SJCRH30 (cell line): ENCODE measurements around the gene DPPA3. TPM values are rescaled to one million over a fixed set of nuclear protein-coding genes. Genes with fewer than 3 reads are reported as not detected.
"Not testable (repeated sequence)": the region's sequence is repeated elsewhere in the genome, so short reads cannot be mapped to it uniquely, and the experiment has no call there.

Experiments used
- DNase-seq, 2 experiments: peaks; one replicate each; pipeline ENCODE4 v3.0.0-alpha.2; 2015 to 2020
- H3K27ac ChIP-seq: fragments of 250-450 bp; sonication (Bioruptor Pico); 2 replicates; pipeline ENCODE4 v1.5.1; 2020; ENCODE audit warnings: mild to moderate bottlenecking, moderate library complexity
- H3K27me3 ChIP-seq: fragments of 250-450 bp; sonication (Bioruptor Pico); 2 replicates; pipeline ENCODE4 v1.5.1; 2020; ENCODE audit warnings: mild to moderate bottlenecking, moderate library complexity
- H3K36me3 ChIP-seq: fragments of 250-450 bp; sonication (Bioruptor Pico); 2 replicates; pipeline ENCODE4 v1.5.1; 2020; ENCODE audit warnings: mild to moderate bottlenecking, moderate library complexity
- H3K4me1 ChIP-seq: fragments of 250-450 bp; sonication (Bioruptor Pico); 2 replicates; pipeline ENCODE4 v1.5.1; 2020; ENCODE audit warnings: mild to moderate bottlenecking, moderate library complexity
- H3K4me3 ChIP-seq: fragments of 250-450 bp; sonication (Bioruptor Pico); 2 replicates; pipeline ENCODE4 v1.5.1; 2020; ENCODE audit warnings: mild to moderate bottlenecking, moderate library complexity
- H3K9me3 ChIP-seq: fragments of 250-450 bp; sonication (Bioruptor Pico); replicated peaks from 2 replicates; pipeline ENCODE4 v1.5.1; 2020; ENCODE audit warnings: mild to moderate bottlenecking, moderate library complexity
- total RNA-seq: library from RNA; depleted of rRNA; stranded (reverse); fragments of >200 nt; shearing (Covaris generic); gene quantifications from 2 replicates; pipeline ENCODE4 v1.2.3, GENCODE V29; 2014

The DPPA3 gene
- total RNA-seq, 1 experiment from 2014 or later = not detected

DNA sequence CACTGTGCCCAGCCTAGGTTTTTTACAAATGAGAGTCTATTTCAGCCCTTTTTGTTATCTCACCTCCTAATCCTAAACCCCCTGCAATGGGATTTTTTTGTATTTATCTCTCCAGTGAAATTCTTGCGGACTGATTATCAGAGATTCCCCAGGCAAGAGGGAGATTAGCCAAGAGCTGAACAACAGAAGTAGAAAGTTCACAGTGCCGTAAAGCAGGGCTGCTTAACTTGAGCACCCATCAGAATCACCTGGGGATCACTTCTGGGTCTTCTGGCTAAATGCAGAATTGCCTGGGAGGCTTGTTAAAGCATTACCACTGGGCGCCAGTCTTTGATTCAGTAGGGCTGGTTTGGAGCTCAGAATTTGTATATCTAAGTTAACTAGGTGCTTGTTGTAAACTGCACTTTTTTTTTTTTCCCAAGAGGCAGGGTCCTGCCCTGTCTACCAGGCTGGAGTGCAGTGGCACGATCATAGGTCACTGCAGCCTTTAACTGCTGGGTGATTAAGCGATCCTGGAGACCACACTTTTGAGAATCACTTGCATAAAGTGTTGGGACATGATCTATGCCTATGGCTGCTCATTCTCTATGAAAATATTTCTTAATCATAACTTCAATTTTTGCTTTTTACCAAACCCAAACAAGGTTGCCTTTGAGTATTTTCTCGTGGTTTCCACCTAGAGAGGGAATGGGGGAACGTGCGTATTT, 1.1 kb upstream of the DPPA3 start:
- H3K36me3 ChIP-seq = no peaks in the 10 kb centered on the region
- H3K9me3 ChIP-seq = no peaks in the 10 kb centered on the region
- no peak overlapping the region for H3K4me3 ChIP-seq
- no peak for DNase-seq
- no peak overlapping the region for H3K27ac ChIP-seq
- H3K4me1 ChIP-seq = no peaks in the 10 kb centered on the region
- no peaks in the 10 kb centered on the region for H3K27me3 ChIP-seq

DNA sequence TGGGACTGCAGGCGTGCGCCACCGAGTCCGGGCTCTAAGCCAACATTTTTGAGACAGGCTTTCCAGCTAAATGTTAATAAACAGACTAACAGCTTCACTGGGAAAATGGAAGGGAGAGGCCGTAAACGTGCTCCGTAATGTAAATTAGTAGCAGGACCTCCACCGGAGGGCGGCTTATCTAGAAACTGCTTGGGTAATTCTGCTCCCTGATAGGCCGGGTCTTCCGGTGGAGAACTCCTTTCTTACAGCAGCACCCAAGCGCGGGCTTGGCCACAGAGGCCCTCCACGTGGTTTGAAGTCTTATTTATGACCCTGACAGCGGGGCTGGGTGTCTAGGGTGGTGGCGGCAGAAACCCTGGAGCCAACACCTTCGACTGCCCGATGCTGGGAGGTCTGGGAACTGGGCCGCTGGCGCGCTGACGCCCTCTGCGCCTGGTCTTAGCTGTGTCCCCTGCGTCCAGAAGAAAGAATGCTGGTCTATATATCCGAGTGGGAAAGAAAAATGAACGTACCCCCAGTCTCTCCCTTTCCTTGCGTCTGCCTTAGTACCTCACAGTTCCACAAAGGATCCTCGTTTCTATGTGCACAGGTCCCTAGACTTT, 1.7 kb downstream of the DPPA3 start:
- Histone ChIP-seq H3K27me3 (no peaks in the 10 kb centered on the region), H3K27ac (no peak overlapping the region), H3K4me3 (no peak overlapping the region), H3K9me3 (no peaks in the 10 kb centered on the region), H3K36me3 (no peaks in the 10 kb centered on the region), H3K4me1 (no peaks in the 10 kb centered on the region)
- DNase-seq = no peak

DNA sequence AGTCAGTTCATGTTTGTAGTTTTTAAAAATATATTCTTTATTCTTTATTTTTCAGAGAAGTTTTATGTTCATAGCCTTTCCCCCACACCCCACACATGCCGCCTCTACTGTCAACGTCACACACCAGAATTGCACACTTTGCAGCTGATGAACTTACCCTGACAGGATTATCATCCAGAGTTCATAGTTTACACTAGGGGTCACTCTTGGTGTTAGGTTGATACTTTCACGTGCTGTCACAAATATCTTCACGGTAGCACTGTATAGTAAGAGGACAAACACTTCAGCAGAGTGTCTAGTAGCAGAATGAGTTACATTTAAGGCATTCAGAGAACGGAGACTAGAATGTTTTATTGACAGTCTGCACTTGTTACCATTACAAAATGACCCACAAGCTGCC, 5.1 kb downstream of the DPPA3 start:
- no peak for DNase-seq
- Histone ChIP-seq H3K36me3 (no peaks in the 10 kb centered on the region), H3K27ac (no peak overlapping the region), H3K4me3 (no peak overlapping the region), H3K27me3 (no peaks in the 10 kb centered on the region), H3K9me3 (no peaks in the 10 kb centered on the region), H3K4me1 (no peaks in the 10 kb centered on the region)

DNA sequence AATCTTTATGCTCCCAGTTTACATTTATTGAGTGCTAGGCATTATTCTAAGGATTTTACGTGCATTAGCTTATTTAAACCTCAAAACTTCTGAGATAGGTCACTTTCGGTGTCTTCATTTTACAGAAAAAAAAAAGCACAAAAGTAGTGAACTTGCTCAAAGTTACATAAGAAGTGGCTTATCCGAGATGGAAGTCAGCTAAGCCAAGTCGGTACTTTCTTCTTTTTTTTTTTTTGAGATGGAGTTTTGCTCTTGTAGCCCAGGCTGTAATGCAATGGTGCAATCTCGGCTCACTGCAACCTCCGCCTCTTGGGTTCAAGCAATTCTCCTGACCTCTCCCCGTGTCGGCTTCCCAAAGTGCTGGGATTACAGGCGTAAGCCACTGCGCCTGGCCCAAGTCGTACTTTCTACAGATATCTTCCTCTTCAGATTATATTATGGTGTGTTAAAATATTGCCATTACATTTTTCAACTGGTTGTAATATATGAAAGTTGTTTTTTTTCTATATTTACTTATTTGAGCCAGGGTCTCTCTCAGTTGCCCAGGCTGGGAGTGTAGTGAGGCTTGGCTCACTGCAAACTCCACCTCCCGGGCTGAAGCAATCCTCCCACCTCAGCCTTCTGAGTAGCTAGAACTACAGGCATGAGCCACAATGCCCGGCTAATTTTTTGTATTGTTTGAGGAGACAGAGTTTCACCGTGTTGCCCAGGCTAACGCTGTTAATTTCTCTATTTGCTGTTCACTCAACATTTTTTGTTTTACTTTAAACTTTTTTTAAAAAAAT, 8.9 kb downstream of the DPPA3 start:
- Histone ChIP-seq H3K9me3 (no peaks in the 10 kb centered on the region), H3K36me3 (no peaks in the 10 kb centered on the region), H3K27me3 (no peaks in the 10 kb centered on the region), H3K27ac (no peak overlapping the region), H3K4me1 (no peaks in the 10 kb centered on the region), H3K4me3 (no peak overlapping the region)
- no peak for DNase-seq

DNA sequence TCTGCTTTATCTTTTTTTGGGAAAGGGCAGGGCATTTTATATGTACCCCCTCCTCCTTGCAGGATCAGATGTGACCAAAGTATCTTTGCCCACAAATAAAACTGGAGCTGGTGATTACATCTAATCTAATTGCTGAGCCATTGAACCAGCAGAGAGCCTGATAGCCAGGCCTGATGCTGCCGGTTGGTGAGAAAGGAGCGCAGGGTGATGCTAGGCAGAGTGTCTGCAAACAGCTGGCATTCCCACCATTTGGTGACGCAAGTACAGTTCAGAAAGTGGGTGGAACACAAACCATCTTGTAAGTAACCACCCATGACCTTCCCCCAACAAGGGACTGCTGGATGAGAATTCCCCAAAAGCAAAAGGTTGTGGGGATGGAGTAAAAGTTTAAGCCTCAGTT, 12.7 kb downstream of the DPPA3 start:
- Histone ChIP-seq H3K27ac (no peak overlapping the region), H3K4me1 (no peaks in the 10 kb centered on the region), H3K36me3 (no peaks in the 10 kb centered on the region), H3K4me3 (no peak overlapping the region), H3K9me3 (no peaks in the 10 kb centered on the region), H3K27me3 (no peaks in the 10 kb centered on the region)
- no peak for DNase-seq

DNA sequence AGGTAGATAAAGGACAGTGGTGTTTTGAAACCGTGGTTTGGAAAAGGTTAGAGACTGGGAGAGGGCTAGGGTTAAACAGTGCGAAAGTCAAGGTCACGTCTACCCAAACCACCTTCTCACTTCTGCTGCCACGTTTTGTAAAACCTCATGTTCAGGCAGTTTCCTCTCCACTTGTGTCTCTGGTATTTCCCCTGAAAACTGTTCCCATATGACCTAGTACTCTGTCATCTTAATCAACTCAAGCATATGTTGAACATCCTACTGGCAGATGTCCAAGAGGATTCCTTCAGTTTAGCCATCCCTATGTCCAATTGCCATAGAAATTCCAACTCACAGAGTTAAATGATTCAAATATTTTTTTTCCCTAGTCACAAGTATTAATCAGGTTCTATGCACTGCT, 18.5 kb downstream of the DPPA3 start:
- Histone ChIP-seq H3K9me3 (no peaks in the 10 kb centered on the region), H3K27me3 (no peaks in the 10 kb centered on the region), H3K4me1 (no peaks in the 10 kb centered on the region), H3K27ac (no peak overlapping the region), H3K4me3 (no peak overlapping the region), H3K36me3 (no peaks in the 10 kb centered on the region)
- no peak for DNase-seq

DNA sequence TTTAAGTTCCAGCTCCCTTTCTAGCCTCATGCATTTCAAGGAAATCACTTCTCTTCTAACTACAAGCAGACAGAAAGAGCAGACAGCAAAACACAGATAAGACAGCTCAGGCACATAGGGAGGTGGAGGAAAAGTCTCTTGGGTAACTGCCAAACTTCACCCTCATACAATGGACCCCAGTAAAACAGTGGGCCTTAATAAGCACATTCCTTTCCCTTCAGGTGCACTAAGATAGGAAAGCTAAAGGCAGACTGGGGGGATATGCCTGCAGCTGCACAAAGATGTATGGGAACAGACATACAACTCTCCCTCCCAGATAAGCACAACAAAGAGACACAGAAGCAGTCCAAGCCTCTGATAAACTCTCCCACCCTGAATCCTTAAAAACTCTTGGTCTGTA, 19.8 kb downstream of the DPPA3 start:
- not testable (repeated sequence) for DNase-seq

DNA sequence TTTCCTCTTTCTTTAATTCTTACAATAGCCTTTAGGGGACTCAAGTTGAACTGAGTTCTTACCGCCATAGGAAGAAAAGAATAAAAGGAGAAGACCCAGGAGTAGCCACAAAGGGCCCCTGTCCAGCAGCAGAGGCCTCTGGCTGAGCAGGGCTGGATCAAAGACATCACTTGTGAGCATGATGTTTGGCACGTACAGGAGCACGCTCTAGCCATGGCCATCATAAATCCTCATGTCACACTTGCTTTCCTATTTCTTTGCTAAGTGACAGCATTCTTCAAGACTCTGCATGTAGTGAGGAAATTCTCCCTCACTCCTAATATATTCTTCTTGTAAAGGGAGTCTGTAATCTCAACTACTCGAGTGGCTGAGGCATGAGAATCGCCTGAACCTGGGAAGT, 20.3 kb downstream of the DPPA3 start:
- no peaks in the 10 kb centered on the region for H3K27me3 ChIP-seq
- H3K4me3 ChIP-seq = no peak overlapping the region
- H3K9me3 ChIP-seq = no peaks in the 10 kb centered on the region
- no peaks in the 10 kb centered on the region for H3K36me3 ChIP-seq
- no peak overlapping the region for H3K27ac ChIP-seq
- DNase-seq = no peak
- H3K4me1 ChIP-seq = no peaks in the 10 kb centered on the region

More for the DNA sequence above, 19.8 kb downstream of the DPPA3 start:
- not testable (repeated sequence) for H3K9me3 ChIP-seq, H3K36me3 ChIP-seq, H3K27ac ChIP-seq, H3K4me3 ChIP-seq, H3K27me3 ChIP-seq, H3K4me1 ChIP-seq

DNA sequence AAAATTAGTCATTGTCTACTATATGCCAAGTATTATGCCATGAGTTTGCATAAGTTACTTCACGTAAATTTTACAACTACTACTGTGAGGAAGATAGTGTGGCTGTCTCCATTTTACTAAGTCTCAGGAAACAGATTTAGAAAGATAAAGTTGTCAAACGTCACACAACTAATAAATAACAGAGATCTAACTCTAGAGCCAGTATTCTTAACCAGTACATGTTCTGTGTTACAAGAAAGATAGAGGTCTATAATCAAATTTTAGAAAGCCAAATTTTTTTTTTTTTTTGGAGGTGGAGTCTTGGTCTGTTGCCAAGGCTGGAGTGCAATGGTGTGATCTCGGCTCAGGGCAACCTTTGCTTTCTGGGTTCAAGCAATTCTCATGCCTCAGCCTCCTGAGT, 21.8 kb downstream of the DPPA3 start:
- H3K4me3 ChIP-seq = no peak overlapping the region
- no peaks in the 10 kb centered on the region for H3K9me3 ChIP-seq
- H3K27ac ChIP-seq = no peak overlapping the region
- no peaks in the 10 kb centered on the region for H3K4me1 ChIP-seq
- no peaks in the 10 kb centered on the region for H3K36me3 ChIP-seq
- H3K27me3 ChIP-seq = no peaks in the 10 kb centered on the region
- DNase-seq = no peak

DNA sequence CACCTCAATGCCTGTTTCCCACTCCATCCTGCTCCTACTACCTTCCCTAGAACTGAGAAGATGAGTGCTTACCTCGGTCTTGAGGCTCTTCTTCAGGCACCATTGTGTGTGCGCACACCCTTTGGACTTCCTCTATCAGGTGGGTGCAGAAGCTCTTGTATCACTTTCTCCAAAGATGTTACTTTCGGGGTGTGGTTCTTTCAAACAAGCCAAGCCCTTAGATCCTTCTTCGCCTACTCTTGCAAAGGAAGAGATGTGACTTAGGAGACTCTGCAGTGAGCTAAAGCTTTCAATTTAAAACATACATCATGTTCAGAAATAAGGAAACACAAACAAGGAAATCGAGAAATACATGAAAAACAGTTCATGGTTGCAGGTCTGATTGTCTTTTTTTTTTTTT, 36.0 kb downstream of the DPPA3 start, which contains the start of gene CLEC4C:
Gene CLEC4C, minus strand, starts transcription at position 130 of the 400 bp plus-strand sequence. Its CDS starts 27 bp downstream, at position 103.
- H3K36me3 ChIP-seq = no peaks in the 10 kb centered on the region
- no peaks in the 10 kb centered on the region for H3K27me3 ChIP-seq
- H3K4me3 ChIP-seq = no peak within 1 kb of the TSS
- DNase-seq = no peak
- no peak within 1 kb of the TSS for H3K27ac ChIP-seq
- no peaks in the 10 kb centered on the region for H3K9me3 ChIP-seq
- H3K4me1 ChIP-seq = no peaks in the 10 kb centered on the region

DNA sequence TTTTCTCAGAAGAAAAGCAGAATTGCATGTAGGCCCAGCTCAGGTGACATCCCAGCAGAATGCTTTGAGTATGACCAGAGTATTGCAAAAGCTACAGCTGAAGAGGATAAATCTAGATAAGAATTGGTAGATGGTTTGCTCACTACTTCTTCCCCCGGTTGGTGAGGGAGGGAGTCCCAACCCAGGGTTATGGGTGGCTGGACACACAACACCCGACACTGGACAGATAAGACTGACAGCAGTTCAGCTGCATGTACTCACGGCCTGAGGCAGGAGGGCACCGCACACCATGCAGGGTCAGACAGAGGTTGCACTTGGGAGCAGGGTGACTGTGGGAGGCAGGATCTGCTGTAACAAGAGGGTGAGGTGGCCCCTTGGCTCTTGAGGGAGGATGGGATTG, 37.6 kb downstream of the DPPA3 start:
- no peaks in the 10 kb centered on the region for H3K9me3 ChIP-seq
- H3K4me3 ChIP-seq = no peak overlapping the region
- H3K4me1 ChIP-seq = no peaks in the 10 kb centered on the region
- DNase-seq = no peak
- no peak overlapping the region for H3K27ac ChIP-seq
- no peaks in the 10 kb centered on the region for H3K27me3 ChIP-seq
- H3K36me3 ChIP-seq = no peaks in the 10 kb centered on the region

DNA sequence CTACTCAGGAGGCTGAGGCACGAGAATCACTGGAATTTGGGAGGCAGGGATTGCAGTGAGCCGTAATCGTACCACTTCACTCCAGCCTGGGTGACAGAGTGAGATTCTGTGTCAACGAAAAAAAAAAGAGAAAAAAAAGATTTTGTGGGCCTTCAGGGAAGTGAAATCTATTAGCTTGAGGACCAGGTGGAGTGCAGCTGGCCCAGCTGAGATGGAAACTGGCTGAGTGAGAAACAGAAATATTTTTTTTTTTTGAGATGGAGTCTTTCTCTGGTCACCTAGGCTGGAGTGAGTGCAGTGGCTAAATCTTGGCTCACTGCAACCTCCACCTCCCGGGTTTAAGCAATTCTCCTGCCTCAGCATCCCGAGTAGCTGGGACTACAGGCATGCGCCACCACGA, 38.2 kb downstream of the DPPA3 start:
- H3K27ac ChIP-seq = no peak overlapping the region
- H3K36me3 ChIP-seq = no peaks in the 10 kb centered on the region
- H3K4me3 ChIP-seq = no peak overlapping the region
- no peaks in the 10 kb centered on the region for H3K9me3 ChIP-seq
- H3K27me3 ChIP-seq = no peaks in the 10 kb centered on the region
- no peaks in the 10 kb centered on the region for H3K4me1 ChIP-seq
- no peak for DNase-seq

DNA sequence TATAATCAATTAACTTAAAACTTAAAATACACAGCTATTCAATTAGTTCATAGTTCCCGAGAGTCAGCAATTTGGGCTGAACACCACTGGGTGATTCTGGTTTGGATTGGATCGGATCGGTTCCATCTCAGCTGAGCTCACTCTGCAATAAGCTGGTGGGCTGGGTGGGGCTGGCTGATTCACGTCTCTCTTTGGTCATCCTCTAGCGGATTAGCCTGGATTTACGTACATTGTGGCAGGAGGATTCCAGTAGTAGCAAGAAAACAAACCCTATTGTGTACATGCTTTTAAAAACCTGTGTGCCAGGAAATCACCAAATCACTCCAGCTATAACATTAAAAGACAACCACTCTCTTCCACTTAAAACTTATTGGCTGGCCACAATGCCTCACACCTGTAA, 39.1 kb downstream of the DPPA3 start:
- DNase-seq = no peak
- Histone ChIP-seq H3K27ac (no peak overlapping the region), H3K27me3 (no peaks in the 10 kb centered on the region), H3K9me3 (no peaks in the 10 kb centered on the region), H3K4me3 (no peak overlapping the region), H3K36me3 (no peaks in the 10 kb centered on the region), H3K4me1 (no peaks in the 10 kb centered on the region)

DNA sequence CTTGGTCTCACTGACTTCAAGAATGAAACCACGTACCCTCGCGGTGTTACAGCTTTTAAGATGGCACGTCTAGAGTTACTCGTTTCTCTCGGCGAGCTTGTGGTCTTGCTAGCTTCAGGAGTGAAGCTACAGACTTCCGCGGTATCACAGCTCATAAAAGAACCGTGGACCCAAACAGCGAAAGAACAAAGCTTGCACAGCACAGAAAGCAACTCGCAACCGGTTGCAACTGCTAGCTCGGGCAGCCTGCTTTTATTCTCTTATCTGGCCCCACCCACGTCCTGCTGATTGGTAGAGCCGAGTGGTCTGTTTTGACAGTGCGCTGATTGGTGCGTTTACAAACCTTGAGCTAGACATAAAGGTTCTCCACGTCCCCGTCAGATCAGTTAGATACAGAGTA, 40.2 kb downstream of the DPPA3 start:
- Histone ChIP-seq H3K4me1 (no peaks in the 10 kb centered on the region), H3K4me3 (no peak overlapping the region), H3K36me3 (no peaks in the 10 kb centered on the region), H3K27ac (no peak overlapping the region), H3K9me3 (no peaks in the 10 kb centered on the region), H3K27me3 (no peaks in the 10 kb centered on the region)
- no peak for DNase-seq
